Immature natural killer cell (primary cell): ENCODE measurements around the gene ZNF816. TPM values are rescaled to one million over a fixed set of nuclear protein-coding genes. Genes with fewer than 3 reads are reported as not detected.
"Not testable (repeated sequence)": the region's sequence is repeated elsewhere in the genome, so short reads cannot be mapped to it uniquely, and the experiment has no call there.

Experiments used
- DNase-seq, 3 donors: peaks; one replicate each; pipeline ENCODE4 v3.0.0; 2022; ENCODE audit warnings: mixed read lengths in 1 of 3
- H3K27ac Mint-ChIP-seq, 6 donors: one replicate each; pipeline ENCODE4 v1.8.0; 2020; ENCODE audit warnings: mixed read lengths in 6 of 6, mild to moderate bottlenecking in 5 of 6, inconsistent platforms in 4 of 6, moderate library complexity in 3 of 6
- H3K27me3 Mint-ChIP-seq, 3 donors: one replicate each; pipeline ENCODE4 v1.8.0; 2020 to 2021; ENCODE audit warnings: low read depth in 3 of 3, mild to moderate bottlenecking in 3 of 3, mixed read lengths in 3 of 3, moderate library complexity in 3 of 3, inconsistent platforms in 1 of 3
- H3K36me3 Mint-ChIP-seq, 3 donors: one replicate each; pipeline ENCODE4 v1.8.0; 2020; ENCODE audit warnings: mixed read lengths in 3 of 3, inconsistent platforms in 2 of 3, mild to moderate bottlenecking in 2 of 3
- H3K4me1 Mint-ChIP-seq, 2 donors: one replicate each; pipeline ENCODE4 v1.8.0; 2020; ENCODE audit warnings: inconsistent platforms in 2 of 2, mild to moderate bottlenecking in 2 of 2, mixed read lengths in 2 of 2, moderate library complexity in 1 of 2
- H3K4me3 Mint-ChIP-seq, 5 donors: one replicate each; pipeline ENCODE4 v1.8.0; 2020; ENCODE audit warnings: mild to moderate bottlenecking in 5 of 5, mixed read lengths in 5 of 5, inconsistent platforms in 3 of 5, moderate library complexity in 3 of 5
- H3K9me3 Mint-ChIP-seq, 6 donors: one replicate each; pipeline ENCODE4 v1.8.0; 2020; ENCODE audit warnings: mild to moderate bottlenecking in 6 of 6, mixed read lengths in 6 of 6, inconsistent platforms in 4 of 6, moderate library complexity in 3 of 6
- polyA plus RNA-seq, 3 donors: library from polyadenylated mRNA; unstranded; fragments of 300-500 nt; fragmentation: Illumina TruSeq; gene quantifications; one replicate each; pipeline ENCODE4 v1.2.3, GENCODE V29; 2021

Gene ZNF816
- polyA plus RNA-seq, 3 donors from 2014 or later = 9.8 to 21.0 (median 10.0) TPM

DNA sequence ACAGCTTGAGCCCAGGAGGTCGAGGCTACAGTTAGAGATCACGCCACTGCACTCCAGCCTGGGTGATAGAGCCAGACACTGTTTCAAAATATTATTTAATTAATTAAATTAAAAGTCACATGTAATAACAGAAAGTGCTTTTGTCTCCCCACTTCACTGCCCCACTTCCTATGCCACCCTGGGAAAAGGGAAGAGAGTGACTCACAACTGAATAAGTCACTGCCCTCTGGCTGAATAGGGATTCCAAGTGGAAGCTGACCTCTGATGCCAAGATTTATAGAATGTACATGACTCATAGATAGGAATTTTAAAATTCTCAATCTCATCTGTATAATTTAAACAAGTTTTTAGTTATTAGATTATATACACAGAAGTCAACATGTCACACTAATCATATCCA, 28.8 kb upstream of the ZNF816 start:
- Mint-ChIP-seq H3K27ac (peak overlapping the region in 1 of 6 donors; percentile 0), H3K4me1 (peaks cover 25 to 32% of the 10 kb centered on the region in 2 donors), H3K4me3 (peak overlapping the region in 4 of 5 donors; percentile 1 to 89 (median 58)), H3K27me3 (peaks cover 0 to 4% (median 3%) of the 10 kb centered on the region in 3 donors), H3K9me3 (peaks cover 0 to 12% (median 6%) of the 10 kb centered on the region in 6 donors), H3K36me3 (peaks cover 12 to 29% (median 25%) of the 10 kb centered on the region in 3 donors)
- DNase-seq = no peak

GRCh38 chr19:52990759-52991418, 28.2 kb upstream of the ZNF816 start:
- Mint-ChIP-seq H3K4me1 (peaks cover 25 to 32% of the 10 kb centered on the region in 2 donors), H3K36me3 (peaks cover 18 to 34% (median 31%) of the 10 kb centered on the region in 3 donors), H3K27me3 (peaks cover 0 to 4% (median 3%) of the 10 kb centered on the region in 3 donors), H3K9me3 (peaks cover 2 to 18% (median 12%) of the 10 kb centered on the region in 6 donors), H3K27ac (peak overlapping the region in 1 of 6 donors; percentile 24), H3K4me3 (no peak overlapping the region)
- DNase-seq = no peak

DNA sequence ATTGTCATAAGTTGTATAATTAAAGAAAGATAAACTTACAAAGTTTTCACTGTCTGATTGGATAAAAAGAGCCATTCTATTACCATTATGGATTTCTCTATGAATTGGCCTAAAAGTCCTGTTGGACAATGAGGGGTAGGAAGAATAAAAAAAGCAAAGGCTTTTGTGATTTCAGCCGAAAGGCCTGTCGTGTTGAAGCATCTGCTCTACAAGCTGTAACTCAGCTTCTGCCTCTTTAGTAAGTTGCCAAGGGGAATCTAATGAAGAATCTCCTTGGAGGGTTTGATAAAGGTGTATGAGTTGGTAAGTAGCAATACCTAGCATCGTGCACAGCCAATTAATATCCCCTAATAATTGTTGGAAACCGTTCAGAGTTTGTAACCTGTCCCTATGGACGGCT, 25.8 kb upstream of the ZNF816 start:
- H3K36me3 Mint-ChIP-seq = peaks cover 25 to 52% (median 39%) of the 10 kb centered on the region in 3 donors

DNA sequence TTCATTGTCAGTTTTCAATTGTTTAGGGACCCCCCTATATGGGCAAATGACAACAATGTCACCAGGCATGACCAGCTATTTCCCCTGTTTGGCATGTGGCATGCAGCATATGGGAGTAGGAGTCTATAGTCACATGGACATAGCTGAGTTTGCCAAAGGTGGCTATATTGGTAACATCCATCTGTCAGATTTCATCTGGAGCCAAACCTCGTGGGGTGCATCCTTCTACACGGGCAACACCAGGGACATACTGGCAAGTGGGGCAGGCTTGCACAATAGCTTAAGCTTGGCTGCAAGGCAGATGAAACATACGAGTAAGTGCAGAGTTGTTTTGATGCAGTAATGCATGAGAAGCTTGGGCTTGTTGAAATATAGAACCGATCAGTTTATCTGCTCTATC, 24.5 kb upstream of the ZNF816 start:
- Mint-ChIP-seq H3K27me3 (peaks cover 0 to 3% (median 0%) of the 10 kb centered on the region in 3 donors), H3K9me3 (peaks cover 2 to 35% (median 27%) of the 10 kb centered on the region in 6 donors), H3K4me3 (no peak overlapping the region), H3K36me3 (peaks cover 25 to 56% (median 36%) of the 10 kb centered on the region in 3 donors), H3K4me1 (peaks cover 5 to 6% of the 10 kb centered on the region in 2 donors), H3K27ac (no peak overlapping the region)
- no peak for DNase-seq

More for the DNA sequence above, 25.8 kb upstream of the ZNF816 start:
- H3K4me1 Mint-ChIP-seq = peaks cover 15 to 18% of the 10 kb centered on the region in 2 donors
- H3K4me3 Mint-ChIP-seq = no peak overlapping the region
- no peak overlapping the region for H3K27ac Mint-ChIP-seq
- peaks cover 2 to 37% (median 27%) of the 10 kb centered on the region in 6 donors for H3K9me3 Mint-ChIP-seq
- peaks cover 0 to 3% (median 0%) of the 10 kb centered on the region in 3 donors for H3K27me3 Mint-ChIP-seq
- DNase-seq = no peak

DNA sequence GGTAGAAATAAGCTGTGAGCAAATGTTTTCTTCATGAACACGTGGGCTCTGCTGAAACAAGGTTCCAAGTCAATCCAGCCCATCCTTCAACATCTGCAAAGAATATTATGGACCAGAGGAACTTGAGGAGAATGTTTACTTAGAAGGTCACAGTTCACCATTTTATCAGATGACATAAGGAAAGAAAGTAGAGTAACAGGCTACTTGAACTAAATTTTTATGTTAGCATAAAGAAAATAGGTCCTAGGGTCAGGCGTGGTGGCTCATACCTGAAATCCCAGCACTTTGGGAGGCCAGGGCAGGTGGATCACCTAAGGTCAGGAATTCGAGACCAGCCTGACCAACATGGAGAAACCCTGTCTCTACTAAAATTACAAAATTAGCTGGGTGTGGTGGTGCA, 20.5 kb upstream of the ZNF816 start:
- H3K9me3 Mint-ChIP-seq = peaks cover 2 to 33% (median 27%) of the 10 kb centered on the region in 6 donors
- not testable (repeated sequence) for H3K4me3 Mint-ChIP-seq, H3K27ac Mint-ChIP-seq, DNase-seq, H3K27me3 Mint-ChIP-seq
- H3K36me3 Mint-ChIP-seq = peaks cover 25 to 53% (median 44%) of the 10 kb centered on the region in 3 donors
- H3K4me1 Mint-ChIP-seq = peaks cover 0 to 12% of the 10 kb centered on the region in 2 donors

- Mint-ChIP-seq H3K9me3 (peaks cover 0 to 26% (median 19%) of the 10 kb centered on the region in 6 donors), H3K4me3 (no peak overlapping the region), H3K27me3 (peaks cover 0 to 2% (median 2%) of the 10 kb centered on the region in 3 donors), H3K36me3 (peaks cover 12 to 42% (median 29%) of the 10 kb centered on the region in 3 donors), H3K27ac (no peak overlapping the region), H3K4me1 (peaks cover 0 to 12% of the 10 kb centered on the region in 2 donors)
- no peak for DNase-seq
Measured at GRCh38 chr19:52981329-52981728, 18.6 kb upstream of the ZNF816 start.

DNA sequence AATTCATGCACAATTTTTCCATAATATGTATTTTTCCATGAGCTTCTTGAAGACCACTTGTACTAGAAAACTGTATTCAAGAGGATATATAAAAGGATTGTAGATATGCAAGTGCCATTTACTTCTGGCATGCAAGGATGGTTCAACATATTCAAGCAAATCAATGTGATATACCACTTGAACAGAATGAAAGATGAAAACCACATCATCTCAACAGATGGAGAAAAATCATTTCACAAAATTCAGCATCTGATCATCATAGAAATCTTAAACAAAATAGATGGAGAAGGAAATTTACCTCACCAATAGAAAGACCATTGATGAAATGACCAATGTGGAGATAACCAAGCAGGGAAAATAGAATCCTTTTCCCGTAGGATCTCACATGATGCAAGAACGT, 5.1 kb upstream of the ZNF816 start:
- Mint-ChIP-seq H3K9me3 (peaks cover 10 to 39% (median 29%) of the 10 kb centered on the region in 6 donors), H3K27me3 (peaks cover 9 to 10% (median 10%) of the 10 kb centered on the region in 3 donors), H3K27ac (no peak overlapping the region), H3K4me3 (no peak overlapping the region), H3K4me1 (peaks cover 10 to 13% of the 10 kb centered on the region in 2 donors), H3K36me3 (peaks cover 25 to 39% (median 29%) of the 10 kb centered on the region in 3 donors)
- DNase-seq = no peak

- DNase-seq = no peak
- peaks cover 32 to 47% of the 10 kb centered on the region in 2 donors for H3K4me1 Mint-ChIP-seq
- peaks cover 9 to 15% (median 11%) of the 10 kb centered on the region in 3 donors for H3K27me3 Mint-ChIP-seq
- H3K9me3 Mint-ChIP-seq = peaks cover 6 to 36% (median 28%) of the 10 kb centered on the region in 6 donors
- H3K4me3 Mint-ChIP-seq = peak overlapping the region; percentile 93 to 97 (median 95)
- peak overlapping the region; percentile 88 to 94 (median 92) for H3K27ac Mint-ChIP-seq
- H3K36me3 Mint-ChIP-seq = peaks cover 16 to 32% (median 23%) of the 10 kb centered on the region in 3 donors
Measured at GRCh38 chr19:52963247-52963618, 552 bp upstream of the ZNF816 start.

DNA sequence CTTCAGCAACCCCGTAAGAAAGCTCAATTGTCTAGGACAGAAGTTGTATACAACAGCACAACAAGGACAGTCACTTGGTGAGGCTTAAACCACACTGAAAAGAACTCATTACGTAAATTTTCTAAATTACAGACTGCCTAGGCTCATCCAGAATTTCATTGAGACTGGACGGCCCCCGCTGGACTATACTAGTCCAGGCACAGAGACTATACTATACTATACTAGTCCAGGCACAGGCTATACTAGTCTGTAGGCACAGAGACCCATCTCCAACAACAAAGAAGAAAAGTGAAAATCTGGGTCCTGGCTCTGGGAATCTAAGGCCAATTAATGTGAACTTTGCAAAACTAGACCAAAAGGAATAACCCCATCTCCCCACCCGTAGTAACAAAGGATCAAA, 700 bp downstream of the ZNF816 start:
- peaks cover 4 to 15% (median 10%) of the 10 kb centered on the region in 3 donors for H3K27me3 Mint-ChIP-seq
- H3K4me1 Mint-ChIP-seq = peaks cover 32 to 56% of the 10 kb centered on the region in 2 donors
- peaks cover 29 to 40% (median 32%) of the 10 kb centered on the region in 3 donors for H3K36me3 Mint-ChIP-seq
- H3K9me3 Mint-ChIP-seq = peaks cover 3 to 36% (median 31%) of the 10 kb centered on the region in 6 donors
- peak overlapping the region; percentile 88 to 94 (median 92) for H3K27ac Mint-ChIP-seq
- DNase-seq = no peak
- peak overlapping the region; percentile 93 to 97 (median 95) for H3K4me3 Mint-ChIP-seq

DNA sequence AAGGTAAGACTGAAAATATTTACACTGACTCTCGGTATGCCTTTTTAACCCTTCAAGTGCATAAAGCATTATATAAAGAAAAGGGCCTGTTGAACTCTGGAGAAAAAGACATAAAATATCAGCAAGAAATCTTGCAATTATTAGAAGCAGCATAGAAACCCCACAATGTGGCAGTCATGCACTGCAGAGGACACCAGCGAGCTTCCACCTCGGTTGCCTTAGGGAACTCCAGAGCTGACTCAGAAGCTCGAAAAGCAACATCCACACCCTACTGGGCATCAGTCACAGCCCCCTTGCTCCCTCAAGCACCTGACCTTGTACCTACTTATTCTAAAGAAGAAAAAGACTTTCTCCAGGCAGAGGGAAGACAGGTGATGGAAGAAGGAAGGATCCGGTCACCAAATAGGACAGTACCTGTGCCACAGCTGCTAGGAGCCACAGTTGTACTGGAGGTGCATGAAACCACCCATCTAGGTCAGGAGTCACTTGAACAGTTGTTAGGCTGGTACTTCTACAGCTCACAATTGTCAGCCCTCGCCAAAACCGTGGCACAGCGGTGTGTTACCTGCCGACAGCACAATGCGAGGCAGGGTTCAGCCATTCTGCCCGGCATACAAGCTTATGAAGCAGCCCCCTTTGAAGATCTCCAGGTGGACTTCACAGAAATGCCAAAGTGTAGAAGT, 2.9 kb downstream of the ZNF816 start:
- no peak for DNase-seq
- Mint-ChIP-seq H3K9me3 (peaks cover 11 to 55% (median 47%) of the 10 kb centered on the region in 6 donors), H3K4me3 (peak overlapping the region in 2 of 5 donors; percentile 38 to 45), H3K36me3 (peaks cover 51 to 59% (median 52%) of the 10 kb centered on the region in 3 donors), H3K4me1 (peaks cover 32 to 71% of the 10 kb centered on the region in 2 donors), H3K27ac (no peak overlapping the region), H3K27me3 (peaks cover 4 to 9% (median 4%) of the 10 kb centered on the region in 3 donors)

GRCh38 chr19:52957591-52957990, 5.1 kb downstream of the ZNF816 start:
- peaks cover 21 to 73% (median 61%) of the 10 kb centered on the region in 6 donors for H3K9me3 Mint-ChIP-seq
- peaks cover 66 to 76% (median 69%) of the 10 kb centered on the region in 3 donors for H3K36me3 Mint-ChIP-seq
- H3K4me3 Mint-ChIP-seq = no peak overlapping the region

GRCh38 chr19:52956917-52957316, 5.8 kb downstream of the ZNF816 start:
- no peak for DNase-seq
- Mint-ChIP-seq H3K4me3 (no peak overlapping the region), H3K9me3 (peaks cover 28 to 79% (median 68%) of the 10 kb centered on the region in 6 donors), H3K27ac (no peak overlapping the region), H3K36me3 (peaks cover 72 to 83% (median 76%) of the 10 kb centered on the region in 3 donors), H3K27me3 (peaks cover 0 to 5% (median 0%) of the 10 kb centered on the region in 3 donors), H3K4me1 (peaks cover 15 to 51% of the 10 kb centered on the region in 2 donors)

More at GRCh38 chr19:52957591-52957990, 5.1 kb downstream of the ZNF816 start:
- Mint-ChIP-seq H3K27me3 (peaks cover 0 to 9% (median 2%) of the 10 kb centered on the region in 3 donors), H3K4me1 (peaks cover 20 to 56% of the 10 kb centered on the region in 2 donors), H3K27ac (no peak overlapping the region)
- no peak for DNase-seq

DNA sequence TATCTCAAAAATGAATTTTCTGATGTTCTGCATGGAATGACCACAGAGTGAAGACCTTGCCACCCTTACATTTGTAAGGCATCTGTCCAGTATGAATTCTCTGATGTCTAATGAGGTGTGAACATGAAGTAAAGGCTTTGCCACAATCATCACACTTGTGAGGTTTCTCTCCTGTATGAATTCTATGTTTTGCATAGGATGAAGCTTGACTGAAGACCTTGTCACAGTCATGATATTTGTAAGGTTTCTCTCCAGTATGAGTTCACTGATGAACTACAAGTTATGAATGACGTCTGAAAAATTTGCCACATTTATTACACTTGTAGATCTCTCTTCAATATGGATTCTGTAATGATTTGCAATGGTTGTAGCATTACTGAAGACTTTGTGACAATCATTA, 13.3 kb downstream of the ZNF816 start:
- Mint-ChIP-seq H3K9me3 (peaks cover 46 to 77% (median 72%) of the 10 kb centered on the region in 6 donors), H3K36me3 (peaks cover 45 to 52% (median 47%) of the 10 kb centered on the region in 3 donors), H3K27me3 (peaks cover 0 to 4% (median 0%) of the 10 kb centered on the region in 3 donors), H3K4me3 (no peak overlapping the region), H3K4me1 (peaks cover 0 to 6% of the 10 kb centered on the region in 2 donors), H3K27ac (no peak overlapping the region)
- DNase-seq = no peak
